NCI-H2227 (cell line): ENCODE results near the gene LRP3.
"Not testable (repeated sequence)": the region's sequence is repeated elsewhere in the genome, so short reads cannot be mapped to it uniquely, and the experiment has no call there.

ENCODE experiments used
- DNase-seq: peaks from one replicate; lab custom pipeline; 2025; ENCODE audit not compliant: unreplicated experiment; lab: John Stamatoyannopoulos, UW

The LRP3 gene

DNA sequence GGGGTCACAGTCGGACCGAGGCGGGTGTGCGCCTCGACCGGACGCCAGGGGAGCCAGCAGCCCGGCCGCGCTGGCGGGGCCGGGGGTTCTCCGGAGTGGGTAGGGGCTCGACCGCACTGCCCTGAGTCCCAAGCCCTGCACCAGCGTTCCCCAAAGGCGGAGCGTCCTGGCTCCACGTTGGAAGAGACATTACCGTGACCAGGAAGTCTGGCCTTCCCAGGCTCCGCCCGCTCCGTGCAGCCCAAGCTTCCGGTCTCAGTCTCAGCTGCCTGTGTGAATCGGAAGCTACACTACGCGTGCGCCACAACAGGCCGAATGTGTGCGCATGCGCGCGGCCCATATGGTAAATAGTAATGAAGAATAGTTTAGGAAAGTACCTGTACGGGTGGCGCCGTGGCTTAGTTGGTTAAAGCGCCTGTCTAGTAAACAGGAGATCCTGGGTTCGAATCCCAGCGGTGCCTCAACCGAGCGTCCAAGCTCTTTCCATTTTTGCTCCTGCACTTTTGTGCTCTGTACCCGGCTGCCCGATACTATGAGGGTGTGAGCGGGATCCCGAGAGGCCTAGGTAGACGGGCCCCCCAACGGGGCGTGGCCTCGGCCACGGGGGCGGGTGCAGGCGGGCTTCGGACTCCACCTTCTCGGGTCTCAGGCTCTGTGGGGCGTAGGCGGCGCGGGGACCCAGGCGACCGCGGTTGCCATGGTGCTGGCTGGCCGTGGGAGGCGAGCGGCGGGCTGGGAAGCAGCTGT, 17.3 kb upstream of the LRP3 start:
- peak; percentile 100 for DNase-seq

DNA sequence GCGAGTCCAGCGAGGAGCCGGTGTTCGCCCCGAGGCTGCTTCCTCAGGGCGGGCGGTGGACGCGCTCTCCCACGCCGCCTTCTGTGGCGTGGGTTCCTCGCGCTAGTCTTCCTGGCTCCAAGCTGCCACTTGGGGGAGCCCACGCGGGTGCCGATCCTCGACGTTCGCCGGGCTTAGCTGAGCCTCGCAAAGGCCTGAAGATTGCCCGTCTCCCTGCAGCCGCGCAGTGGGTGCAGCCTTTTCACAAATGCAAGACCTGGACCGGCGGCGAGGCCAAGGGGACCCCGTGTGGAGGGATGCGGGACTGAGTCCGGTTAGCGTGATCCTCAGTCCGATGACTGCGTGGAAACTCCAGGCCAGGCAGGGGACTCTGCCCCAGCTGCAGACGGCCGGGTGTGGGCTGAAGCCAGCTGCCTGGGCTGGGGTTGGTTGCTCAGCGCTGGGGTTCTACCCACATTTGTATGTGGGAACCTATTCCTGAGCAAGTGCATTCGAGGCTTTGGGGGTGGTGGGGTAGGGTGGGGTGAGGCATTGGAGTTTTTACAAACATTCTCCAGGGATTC, 16.6 kb upstream of the LRP3 start:
- peak; percentile 98 for DNase-seq

GRCh38 chr19:33186431-33187182, 7.5 kb upstream of the LRP3 start:
- DNase-seq, result peak; percentile 82

- DNase-seq, result no peak
Measured at GRCh38 chr19:33187183-33187540, 7.0 kb upstream of the LRP3 start.

GRCh38 chr19:33189453-33189852, 4.7 kb upstream of the LRP3 start:
- no peak for DNase-seq

DNA sequence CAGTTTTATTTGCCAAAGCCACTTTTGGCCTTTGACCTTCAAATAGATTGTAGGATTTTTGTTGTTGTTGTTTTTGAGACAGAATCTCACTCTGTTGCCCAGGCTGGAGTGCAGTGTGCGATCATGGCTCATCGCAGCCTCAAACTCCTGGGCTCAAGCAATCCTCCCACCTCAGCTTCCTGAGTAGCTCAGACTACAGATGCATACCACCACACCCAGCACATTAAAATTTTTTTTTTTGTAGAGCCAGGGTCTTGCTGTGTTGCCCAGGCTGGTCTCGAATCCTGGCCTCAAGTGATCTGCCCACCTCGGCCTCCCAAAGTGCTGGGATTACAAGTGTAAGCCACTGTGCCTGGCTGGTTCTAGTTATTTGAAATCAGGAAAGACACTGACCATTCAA, 3.0 kb upstream of the LRP3 start:
- not testable (repeated sequence) for DNase-seq

GRCh38 chr19:33191501-33191900, 2.6 kb upstream of the LRP3 start:
- no peak for DNase-seq

DNA sequence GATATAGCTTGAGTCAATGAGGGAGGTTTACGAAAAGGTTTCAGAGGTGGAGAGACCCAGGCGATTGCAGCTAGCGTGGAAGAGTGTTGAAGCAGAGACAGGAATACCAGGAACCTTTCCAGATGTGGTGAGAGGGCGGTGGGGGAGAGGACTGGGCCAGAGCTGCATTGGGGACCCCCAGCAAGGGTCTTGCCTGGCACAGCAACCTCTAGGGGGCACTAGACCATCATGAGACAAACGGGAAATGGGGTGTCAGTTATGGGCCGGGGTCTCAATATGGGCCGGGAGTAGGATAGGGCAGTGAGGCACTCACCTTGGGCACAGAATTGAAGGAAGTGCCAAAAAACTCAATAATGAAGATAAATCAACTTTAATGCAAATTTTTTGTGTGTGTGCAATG, 2.1 kb upstream of the LRP3 start:
- no peak for DNase-seq

DNA sequence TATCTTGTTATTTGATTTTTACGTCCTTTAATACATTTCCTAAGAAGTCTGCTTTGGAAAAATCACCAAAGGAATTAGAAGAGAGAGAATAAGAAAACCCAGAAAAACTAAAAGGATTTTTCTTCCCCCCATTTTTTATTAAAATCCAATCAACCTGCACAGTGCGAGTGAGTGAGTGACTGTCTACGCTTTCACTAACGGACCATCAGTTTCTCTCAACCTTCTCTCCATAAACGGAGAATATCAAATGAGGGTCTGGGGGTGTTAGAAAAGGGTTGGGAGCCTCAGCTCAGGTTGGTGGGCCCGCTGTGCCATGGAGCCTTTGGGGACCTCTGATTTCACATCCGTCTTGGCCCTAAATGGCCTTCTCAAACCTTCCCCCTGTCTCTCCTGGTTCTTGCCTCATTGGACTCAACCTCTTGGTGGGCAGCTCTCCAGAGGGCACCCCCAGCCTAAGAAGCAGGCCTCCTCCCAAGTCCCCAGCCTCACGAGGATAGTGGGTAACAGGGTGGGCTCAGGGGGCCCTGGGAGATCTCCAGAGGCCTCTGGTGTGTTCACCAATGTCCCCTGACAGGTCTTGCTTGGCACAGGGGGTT, 763 bp upstream of the LRP3 start:
- no peak for DNase-seq

- DNase-seq, result peak; percentile 77
Measured at GRCh38 chr19:33194532-33194885, 379 bp downstream of the LRP3 start.

GRCh38 chr19:33194886-33195644, 935 bp downstream of the LRP3 start:
- DNase-seq, result peak; percentile 77

DNA sequence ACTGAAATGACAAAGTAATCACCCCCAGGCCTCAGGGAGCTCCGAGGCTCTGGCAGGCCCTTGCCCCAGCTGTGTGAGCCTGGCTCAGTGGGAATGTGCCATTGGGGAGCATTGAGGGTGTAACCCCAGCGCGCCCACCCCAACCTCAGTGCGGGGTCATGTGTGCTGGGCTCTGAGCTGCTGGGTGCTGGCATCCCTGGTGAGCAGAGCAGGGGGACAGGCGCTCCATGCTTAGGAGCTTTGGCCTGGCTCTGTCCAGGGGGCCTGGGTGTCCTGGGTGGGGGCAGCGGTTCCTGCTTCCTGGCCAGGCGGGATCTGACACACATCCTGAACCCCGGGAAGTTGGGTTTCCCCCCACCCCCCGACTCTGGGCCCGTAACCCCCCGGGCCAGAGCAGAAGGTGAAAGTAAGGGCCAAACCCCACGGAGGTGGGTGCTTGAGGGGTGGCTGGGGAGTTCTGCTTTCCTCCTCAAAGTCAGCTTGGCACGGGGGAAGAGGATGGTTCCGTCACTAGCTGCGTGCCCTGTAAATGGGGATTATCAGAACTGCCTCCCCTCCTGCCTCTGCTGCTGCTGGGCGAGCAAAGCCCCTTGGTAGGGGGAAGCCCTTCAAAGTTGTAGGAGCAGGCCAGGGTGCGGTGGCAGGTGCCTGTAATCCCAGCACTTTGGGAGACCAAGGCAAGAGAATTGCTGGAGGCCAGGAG, 1.7 kb downstream of the LRP3 start:
- DNase-seq, result no peak

DNA sequence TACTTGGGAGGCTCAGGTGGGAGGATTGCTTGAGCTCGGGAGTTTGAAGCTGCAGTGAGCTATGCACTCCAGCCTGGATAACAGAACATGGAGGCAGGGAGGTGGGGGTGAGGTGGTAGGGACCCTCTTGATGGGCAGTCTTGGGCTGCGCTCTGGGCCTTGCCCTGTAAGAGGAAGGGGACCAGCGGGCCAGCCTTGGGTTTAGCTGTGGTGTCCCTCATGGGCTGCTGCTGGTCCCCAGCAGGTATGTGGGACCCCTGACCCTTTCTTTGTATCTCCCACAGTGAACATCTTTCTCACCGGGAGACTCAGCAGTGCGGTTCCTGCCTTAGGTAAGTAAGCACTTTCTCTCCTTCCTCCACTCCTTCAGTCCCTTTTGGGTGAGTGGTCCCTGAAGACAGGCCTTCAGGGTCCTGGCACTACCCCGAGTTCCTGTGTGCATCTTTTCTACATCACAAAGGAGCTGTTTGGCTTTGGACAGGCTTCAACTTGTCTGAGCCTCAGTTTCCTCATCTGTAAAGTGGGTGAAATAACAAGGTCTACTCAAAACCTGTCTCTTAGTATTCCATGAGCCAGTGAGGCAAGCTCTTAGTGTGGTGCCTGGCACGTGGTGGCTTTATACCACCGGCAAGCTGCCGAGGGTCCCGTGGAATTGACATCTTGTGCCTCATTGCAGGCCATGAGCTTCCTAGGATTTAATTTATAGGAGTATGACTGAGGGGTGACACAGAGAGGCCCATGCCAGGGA, 2.5 kb downstream of the LRP3 start:
- DNase-seq, result no peak

- no peak for DNase-seq
Measured at GRCh38 chr19:33197591-33198000, 3.5 kb downstream of the LRP3 start.

DNA sequence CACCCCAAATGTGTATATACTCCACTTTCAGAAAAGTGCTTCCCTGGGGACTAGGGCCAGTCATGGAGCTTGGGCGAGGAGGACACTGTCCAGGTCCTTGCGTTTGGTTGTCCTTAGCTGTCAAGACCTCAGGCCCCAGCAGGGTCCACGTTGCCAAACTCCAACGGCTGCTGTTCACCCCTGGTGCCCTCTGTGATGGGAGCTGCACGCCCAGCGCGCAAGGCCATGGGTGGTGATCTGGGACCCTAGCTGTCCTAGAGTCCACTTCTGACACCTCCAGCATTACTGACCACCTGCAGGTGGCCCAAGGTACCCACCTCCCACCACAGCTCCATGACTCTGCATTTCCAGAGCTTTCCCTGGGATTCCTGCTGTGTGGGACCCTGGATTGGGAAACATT, 4.0 kb downstream of the LRP3 start:
- DNase-seq, result no peak

- DNase-seq, result no peak
Measured at GRCh38 chr19:33199441-33200265, 5.5 kb downstream of the LRP3 start.

DNA sequence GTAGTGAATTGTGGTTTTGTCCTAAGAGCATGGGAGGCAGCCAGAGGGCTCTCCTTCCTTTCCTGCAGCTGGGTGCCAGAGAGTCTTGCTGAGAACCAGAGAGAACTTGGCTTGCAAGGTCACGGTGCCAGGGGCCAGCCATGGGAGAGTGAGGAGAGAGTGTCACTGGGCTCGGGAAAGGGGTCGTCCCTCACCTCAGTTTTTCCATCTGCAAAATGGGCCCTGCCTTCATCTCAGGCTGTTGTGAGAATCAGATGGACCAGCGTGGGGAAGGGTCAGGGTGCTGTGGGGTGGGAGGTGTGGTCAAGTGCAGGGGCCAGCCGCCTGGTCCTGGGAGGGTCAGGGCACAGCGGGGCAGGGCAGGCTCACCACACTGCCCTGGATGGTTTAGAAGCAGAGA, 7.3 kb downstream of the LRP3 start:
- no peak for DNase-seq

DNA sequence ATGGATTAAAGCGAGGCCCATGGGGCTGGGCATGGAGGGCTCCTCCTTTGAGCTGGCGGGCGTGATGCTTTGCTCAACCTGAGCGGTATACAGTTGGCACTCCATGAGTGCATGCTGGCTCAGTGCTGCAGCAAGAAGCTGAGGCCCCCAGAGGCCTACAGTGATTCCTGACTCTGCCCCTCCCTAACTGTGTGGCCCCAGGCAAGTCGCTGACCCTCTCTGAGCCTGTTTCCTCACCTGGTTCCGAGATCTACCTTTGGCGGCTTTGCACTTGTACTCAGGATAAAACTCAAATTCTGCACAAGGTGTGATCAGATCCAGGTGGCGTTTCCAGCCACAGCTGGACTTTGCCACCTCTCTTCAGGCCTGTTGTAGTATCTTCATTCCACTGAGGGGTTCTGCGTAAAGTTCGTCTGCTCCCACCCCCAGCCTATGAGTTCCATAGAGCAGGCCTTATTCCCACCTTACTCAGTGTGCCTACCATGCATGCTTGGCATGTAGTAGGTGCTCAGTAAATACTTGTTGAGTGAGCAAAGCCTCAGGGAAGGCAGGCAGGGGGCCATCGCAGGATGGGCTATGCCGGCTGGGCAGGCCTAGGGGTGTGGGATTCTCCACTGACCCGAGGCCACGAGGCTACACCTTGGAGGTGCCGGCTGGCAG, 7.9 kb downstream of the LRP3 start:
- no peak for DNase-seq
